ENCODE results near the gene NFAT5.
A peak's percentile ranks its signal among the peaks of the same experiment; 100 is the strongest.

The NFAT5 gene

GRCh38 chr16:69745232-69745612 lies 179.5 kb downstream of the NFAT5 start:
- Histone ChIP-seq H3K4me3 (ENCODE audit: severe bottlenecking) (no peak overlapping the region), H3K9me3 (ENCODE audit: severe bottlenecking) (no peaks in the 10 kb centered on the region), H3K27me3 (ENCODE audit: insufficient read depth, poor library complexity, severe bottlenecking) (no peaks in the 10 kb centered on the region), H3K27ac (ENCODE audit: poor library complexity, severe bottlenecking) (no peak overlapping the region), H3K4me1 (ENCODE audit: insufficient read depth, poor library complexity, severe bottlenecking) (peaks cover 12% of the 10 kb centered on the region), H3K36me3 (ENCODE audit: low read depth) (peaks cover 96% of the 10 kb centered on the region)
- TF ChIP-seq, protein P1, sequence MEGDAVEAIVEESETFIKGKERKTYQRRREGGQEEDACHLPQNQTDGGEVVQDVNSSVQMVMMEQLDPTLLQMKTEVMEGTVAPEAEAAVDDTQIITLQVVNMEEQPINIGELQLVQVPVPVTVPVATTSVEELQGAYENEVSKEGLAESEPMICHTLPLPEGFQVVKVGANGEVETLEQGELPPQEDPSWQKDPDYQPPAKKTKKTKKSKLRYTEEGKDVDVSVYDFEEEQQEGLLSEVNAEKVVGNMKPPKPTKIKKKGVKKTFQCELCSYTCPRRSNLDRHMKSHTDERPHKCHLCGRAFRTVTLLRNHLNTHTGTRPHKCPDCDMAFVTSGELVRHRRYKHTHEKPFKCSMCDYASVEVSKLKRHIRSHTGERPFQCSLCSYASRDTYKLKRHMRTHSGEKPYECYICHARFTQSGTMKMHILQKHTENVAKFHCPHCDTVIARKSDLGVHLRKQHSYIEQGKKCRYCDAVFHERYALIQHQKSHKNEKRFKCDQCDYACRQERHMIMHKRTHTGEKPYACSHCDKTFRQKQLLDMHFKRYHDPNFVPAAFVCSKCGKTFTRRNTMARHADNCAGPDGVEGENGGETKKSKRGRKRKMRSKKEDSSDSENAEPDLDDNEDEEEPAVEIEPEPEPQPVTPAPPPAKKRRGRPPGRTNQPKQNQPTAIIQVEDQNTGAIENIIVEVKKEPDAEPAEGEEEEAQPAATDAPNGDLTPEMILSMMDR (IDR thresholded peaks at IDR 0.05; ENCODE audit: poor library complexity, severe bottlenecking) = no peak
- ATAC-seq (ENCODE audit: low read depth) = no peak
- DNase-seq (ENCODE audit: low spot score) = no peak

- Histone ChIP-seq H3K4me1 (ENCODE audit: insufficient read depth, poor library complexity, severe bottlenecking) (peaks cover 12% of the 10 kb centered on the region), H3K9me3 (ENCODE audit: severe bottlenecking) (no peaks in the 10 kb centered on the region), H3K27me3 (ENCODE audit: insufficient read depth, poor library complexity, severe bottlenecking) (no peaks in the 10 kb centered on the region), H3K4me3 (ENCODE audit: severe bottlenecking) (no peak overlapping the region), H3K27ac (ENCODE audit: poor library complexity, severe bottlenecking) (no peak overlapping the region), H3K36me3 (ENCODE audit: low read depth) (peaks cover 96% of the 10 kb centered on the region)
- DNase-seq (ENCODE audit: low spot score) (no peak), ATAC-seq (ENCODE audit: low read depth) (no peak)
- TF ChIP-seq, protein P1 (IDR thresholded peaks at IDR 0.05; ENCODE audit: poor library complexity, severe bottlenecking) = no peak
Observed at GRCh38 chr16:69745959-69746358, 180.2 kb downstream of the NFAT5 start.

GRCh38 chr16:69747115-69747514 lies 181.3 kb downstream of the NFAT5 start:
- ATAC-seq (ENCODE audit: low read depth) (no peak), DNase-seq (ENCODE audit: low spot score) (no peak)
- Histone ChIP-seq H3K9me3 (ENCODE audit: severe bottlenecking) (no peaks in the 10 kb centered on the region), H3K36me3 (ENCODE audit: low read depth) (peaks cover 96% of the 10 kb centered on the region), H3K4me3 (ENCODE audit: severe bottlenecking) (no peak overlapping the region), H3K27ac (ENCODE audit: poor library complexity, severe bottlenecking) (no peak overlapping the region), H3K4me1 (ENCODE audit: insufficient read depth, poor library complexity, severe bottlenecking) (peaks cover 2% of the 10 kb centered on the region), H3K27me3 (ENCODE audit: insufficient read depth, poor library complexity, severe bottlenecking) (no peaks in the 10 kb centered on the region)
- TF ChIP-seq, protein P1 (IDR thresholded peaks at IDR 0.05; ENCODE audit: poor library complexity, severe bottlenecking) = no peak

DNA sequence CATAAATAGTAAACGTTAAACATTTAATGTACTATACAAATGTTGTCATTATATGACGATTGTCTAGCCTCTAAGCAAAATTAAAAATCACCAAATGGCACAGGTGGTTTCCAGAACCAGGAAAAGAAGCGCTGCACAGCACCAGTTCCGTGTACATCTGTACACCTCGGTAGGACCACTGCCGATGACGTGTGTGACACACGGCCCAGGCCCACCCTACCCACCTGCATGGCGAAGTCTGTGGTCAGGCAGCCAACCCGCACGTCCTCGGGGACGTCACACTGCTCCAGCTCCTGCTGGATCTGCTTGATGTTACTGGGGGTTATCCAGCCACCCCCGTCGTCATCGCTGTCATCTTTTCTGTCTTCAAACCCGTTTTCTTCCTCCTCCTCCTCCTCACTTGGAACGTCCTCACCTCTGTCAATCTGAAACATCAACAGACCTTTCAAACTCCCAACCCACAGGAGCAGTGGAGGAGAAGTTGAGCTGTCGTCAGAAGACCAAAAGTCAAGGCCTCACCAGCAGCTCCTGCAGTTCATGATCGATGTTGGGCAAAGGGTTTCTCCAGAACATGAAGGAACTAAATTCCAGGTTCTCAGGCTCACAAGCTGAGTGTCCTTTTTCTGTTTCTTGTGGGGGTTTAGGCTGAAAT lies 183.1 kb downstream of the NFAT5 start:
- Histone ChIP-seq H3K36me3 (ENCODE audit: low read depth) (peaks cover 86% of the 10 kb centered on the region), H3K27me3 (ENCODE audit: insufficient read depth, poor library complexity, severe bottlenecking) (no peaks in the 10 kb centered on the region), H3K9me3 (ENCODE audit: severe bottlenecking) (no peaks in the 10 kb centered on the region), H3K4me3 (ENCODE audit: severe bottlenecking) (no peak overlapping the region), H3K27ac (ENCODE audit: poor library complexity, severe bottlenecking) (no peak overlapping the region), H3K4me1 (ENCODE audit: insufficient read depth, poor library complexity, severe bottlenecking) (no peaks in the 10 kb centered on the region)
- ATAC-seq (ENCODE audit: low read depth) (no peak), DNase-seq (ENCODE audit: low spot score) (no peak)
- TF ChIP-seq, protein P1 (IDR thresholded peaks at IDR 0.05; ENCODE audit: poor library complexity, severe bottlenecking) = no peak

- H3K4me1 ChIP-seq (ENCODE audit: insufficient read depth, poor library complexity, severe bottlenecking) = no peaks in the 10 kb centered on the region
- ATAC-seq (ENCODE audit: low read depth) = no peak; the same call in 2 of the 3 replicates
- TF ChIP-seq, protein P1 (IDR thresholded peaks at IDR 0.05; ENCODE audit: poor library complexity, severe bottlenecking) = no peak
- peaks cover 35% of the 10 kb centered on the region for H3K36me3 ChIP-seq (ENCODE audit: low read depth)
- no peaks in the 10 kb centered on the region for H3K9me3 ChIP-seq (ENCODE audit: severe bottlenecking)
- H3K27me3 ChIP-seq (ENCODE audit: insufficient read depth, poor library complexity, severe bottlenecking) = no peaks in the 10 kb centered on the region
- peak overlapping the region; percentile 85 for H3K4me3 ChIP-seq (ENCODE audit: severe bottlenecking)
- peak overlapping the region; percentile 48 for H3K27ac ChIP-seq (ENCODE audit: poor library complexity, severe bottlenecking)
- DNase-seq (ENCODE audit: low spot score) = no peak
Observed at GRCh38 chr16:69754143-69754468, 188.3 kb downstream of the NFAT5 start.

Measured in RWPE2 (cell line).